Esophagus muscularis mucosa (tissue), 4 donors: ENCODE measurements around the gene KCNK16. TPM values are rescaled to one million over a fixed set of nuclear protein-coding genes. Genes with fewer than 3 reads are reported as not detected.

Experiments
- DNase-seq: peaks from one replicate; pipeline ENCODE4 v3.0.0-alpha.2; 2017; ENCODE audit errors: extremely low spot score
- H3K27ac ChIP-seq, 4 donors: fragments of 200-600 bp; sonication (generic); replicated peaks in 1 of 4; 1 replicate in 3 of 4; 2 replicates in 1 of 4; pipeline ENCODE4 v1.5.1; 2016 to 2019; ENCODE audit warnings: mild to moderate bottlenecking in 1 of 4
- H3K27me3 ChIP-seq, 4 donors: fragments of 200-600 bp; sonication (generic); one replicate each; pipeline versions ENCODE4 v1.5.1 to v1.6.0; 2016 to 2019
- H3K36me3 ChIP-seq, 4 donors: fragments of 200-600 bp; sonication (generic); one replicate each; pipeline ENCODE4 v1.5.1; 2016 to 2019
- H3K4me1 ChIP-seq, 4 donors: fragments of 200-600 bp; sonication (generic); one replicate each; pipeline ENCODE4 v1.5.1; 2016 to 2019
- H3K4me3 ChIP-seq, 4 donors: fragments of 200-600 bp; sonication (generic); 1 replicate in 2 of 4; 2 replicates in 2 of 4; pipeline ENCODE4 v1.5.1; 2016 to 2019; ENCODE audit warnings: mild to moderate bottlenecking in 4 of 4, moderate library complexity in 1 of 4
- H3K9me3 ChIP-seq, 4 donors: fragments of 200-600 bp; sonication (generic); 1 replicate in 3 of 4; 2 replicates in 1 of 4; pipeline ENCODE4 v1.5.1; 2016 to 2019
- EP300 ChIP-seq: sonication (generic); formaldehyde crosslinking; IDR thresholded peaks from one replicate; pipeline ENCODE4 v1.6.1; 2017; ENCODE audit warnings: antibody characterized with exemption
- POLR2A ChIP-seq: fragments of 450-650 bp; IDR thresholded peaks from one replicate; pipeline ENCODE4 v1.6.1; 2017; ENCODE audit warnings: antibody characterized with exemption, moderate library complexity, mild to moderate bottlenecking, low read depth
- POLR2AphosphoS5 ChIP-seq, 2 donors: sonication (generic); formaldehyde crosslinking; IDR thresholded peaks; one replicate each; pipeline ENCODE4 v1.6.1; 2017; ENCODE audit warnings: antibody characterized with exemption in 2 of 2
- WGBS: methylation state at CpG from one replicate; pipeline ENCODE4 v1.1.5; 2018; 5-methylcytosine and 5-hydroxymethylcytosine counted together
- intact Hi-C: fragments of 100-400 bp; cut with DNase I; formaldehyde crosslinking; loops from one replicate; pipeline ENCODE4 v1.15.1; 2023
- total RNA-seq, 4 donors: library from RNA; depleted of rRNA; stranded (reverse); fragments of >200 nt; gene quantifications; one replicate each; pipeline versions ENCODE4 v1.1.0 to v1.2.1, GENCODE V29; 2016
- TF ChIP-seq, protein P1 (sequence below), 3 experiments: fragments of 200-600 bp in 2 of 3; fragments of 450-650 bp in 1 of 3; sonication (generic) in 2 of 3; IDR thresholded peaks; one replicate each; pipeline ENCODE4 v1.5.1; 2017 to 2019; ENCODE audit warnings: antibody characterized with exemption in 3 of 3, mild to moderate bottlenecking in 2 of 3, moderate library complexity in 1 of 3

Gene KCNK16
- total RNA-seq, 4 donors from 2014 or later = not detected

DNA sequence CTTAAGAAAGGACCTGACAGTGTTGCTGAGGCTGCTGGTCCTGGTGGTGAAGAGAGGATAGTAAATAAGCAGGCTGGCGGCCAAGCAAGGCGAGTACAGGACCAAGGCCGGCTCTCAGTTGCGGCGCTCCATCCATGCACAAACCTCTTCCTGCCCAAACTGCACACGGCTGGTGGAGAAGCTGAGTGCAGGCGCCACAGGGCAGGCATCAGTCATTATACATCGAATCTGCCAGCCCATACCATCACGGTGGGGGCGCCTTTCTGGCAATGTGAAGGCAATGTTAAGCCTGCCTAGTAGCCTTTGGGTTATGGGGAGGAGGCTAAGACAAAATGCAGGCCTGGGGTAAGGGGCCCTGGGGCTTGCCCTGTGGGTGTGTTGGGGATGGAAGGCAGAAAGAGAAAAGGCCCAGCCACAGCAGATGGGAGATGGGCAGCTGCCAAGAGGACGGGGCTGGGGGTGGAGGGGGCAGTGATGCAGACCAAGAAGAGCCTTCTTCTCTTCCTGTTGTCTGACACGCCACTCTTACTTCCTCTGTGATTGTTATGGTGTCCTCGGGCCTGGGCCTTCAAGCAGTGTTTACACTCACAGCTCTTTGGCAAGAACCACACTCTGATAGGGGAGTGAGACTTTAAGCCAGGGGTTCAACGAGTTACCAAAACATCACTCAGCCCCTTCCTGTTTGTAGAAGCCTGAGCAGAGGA is 20.3 kb upstream of the KCNK16 start:
- H3K27me3 ChIP-seq = no peaks in the 10 kb centered on the region
- H3K4me3 ChIP-seq = no peak overlapping the region
- H3K36me3 ChIP-seq = no peaks in the 10 kb centered on the region
- 70% methylated on average over 14 of the region's 14 CpGs for WGBS
- TF ChIP-seq, protein P1, sequence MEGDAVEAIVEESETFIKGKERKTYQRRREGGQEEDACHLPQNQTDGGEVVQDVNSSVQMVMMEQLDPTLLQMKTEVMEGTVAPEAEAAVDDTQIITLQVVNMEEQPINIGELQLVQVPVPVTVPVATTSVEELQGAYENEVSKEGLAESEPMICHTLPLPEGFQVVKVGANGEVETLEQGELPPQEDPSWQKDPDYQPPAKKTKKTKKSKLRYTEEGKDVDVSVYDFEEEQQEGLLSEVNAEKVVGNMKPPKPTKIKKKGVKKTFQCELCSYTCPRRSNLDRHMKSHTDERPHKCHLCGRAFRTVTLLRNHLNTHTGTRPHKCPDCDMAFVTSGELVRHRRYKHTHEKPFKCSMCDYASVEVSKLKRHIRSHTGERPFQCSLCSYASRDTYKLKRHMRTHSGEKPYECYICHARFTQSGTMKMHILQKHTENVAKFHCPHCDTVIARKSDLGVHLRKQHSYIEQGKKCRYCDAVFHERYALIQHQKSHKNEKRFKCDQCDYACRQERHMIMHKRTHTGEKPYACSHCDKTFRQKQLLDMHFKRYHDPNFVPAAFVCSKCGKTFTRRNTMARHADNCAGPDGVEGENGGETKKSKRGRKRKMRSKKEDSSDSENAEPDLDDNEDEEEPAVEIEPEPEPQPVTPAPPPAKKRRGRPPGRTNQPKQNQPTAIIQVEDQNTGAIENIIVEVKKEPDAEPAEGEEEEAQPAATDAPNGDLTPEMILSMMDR (IDR thresholded peaks at IDR 0.05) = no peak
- H3K27ac ChIP-seq = no peak overlapping the region
- H3K4me1 ChIP-seq = peaks cover 10 to 36% (median 22%) of the 10 kb centered on the region in 4 donors
- no peak for DNase-seq
- no peaks in the 10 kb centered on the region for H3K9me3 ChIP-seq
- intact Hi-C loops = loop anchor here (10.0 kb wide), 1 partner anchor 1682 kb away; no protein-coding TSS in a partner anchor

DNA sequence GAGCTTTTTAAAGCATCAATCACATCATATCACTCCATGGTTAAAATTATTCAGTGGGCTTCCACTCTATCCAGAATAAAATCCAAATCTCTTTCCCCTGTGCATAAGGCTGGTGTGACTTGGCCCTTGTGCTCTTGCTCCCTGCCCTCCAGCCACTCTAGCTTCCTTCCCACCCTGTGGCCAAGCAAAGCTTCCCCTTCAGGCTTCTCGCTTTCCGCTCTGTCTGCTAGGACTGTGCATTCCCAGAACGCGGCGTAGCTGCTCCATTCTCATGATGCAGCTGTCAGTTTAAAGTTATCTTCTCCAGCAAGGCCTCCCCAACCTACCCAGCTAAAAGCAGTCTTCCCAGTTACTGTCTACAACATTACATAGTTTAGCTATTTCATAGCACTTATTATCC is 19.4 kb upstream of the KCNK16 start:
- no peak overlapping the region for H3K27ac ChIP-seq
- peaks cover 10 to 36% (median 22%) of the 10 kb centered on the region in 4 donors for H3K4me1 ChIP-seq
- no peak for DNase-seq
- no peaks in the 10 kb centered on the region for H3K36me3 ChIP-seq
- H3K27me3 ChIP-seq = no peaks in the 10 kb centered on the region
- TF ChIP-seq, protein P1 (IDR thresholded peaks at IDR 0.05) = no peak
- TF ChIP-seq POLR2AphosphoS5 (IDR thresholded peaks at IDR 0.05) (no peak), POLR2A (no peak), EP300 (no peak)
- 87% methylated on average over 5 of the region's 5 CpGs for WGBS
- H3K9me3 ChIP-seq = no peaks in the 10 kb centered on the region
- H3K4me3 ChIP-seq = no peak overlapping the region
- intact Hi-C loops = loop anchor here (10.0 kb wide), 1 partner anchor 1683 kb away; no protein-coding TSS in a partner anchor

GRCh38 chr6:39341352-39341751 is 18.9 kb upstream of the KCNK16 start:
- H3K9me3 ChIP-seq = no peaks in the 10 kb centered on the region
- 81% methylated on average over 3 of the region's 3 CpGs for WGBS
- DNase-seq = no peak
- H3K36me3 ChIP-seq = no peaks in the 10 kb centered on the region
- intact Hi-C loops = loop anchor here (10.0 kb wide), 1 partner anchor 1683 kb away; no protein-coding TSS in a partner anchor
- H3K4me3 ChIP-seq = no peak overlapping the region
- peaks cover 10 to 36% (median 22%) of the 10 kb centered on the region in 4 donors for H3K4me1 ChIP-seq
- TF ChIP-seq, protein P1 (IDR thresholded peaks at IDR 0.05) = no peak
- no peak for TF ChIP-seq POLR2AphosphoS5 (IDR thresholded peaks at IDR 0.05)
- no peak for TF ChIP-seq EP300
- no peak overlapping the region for H3K27ac ChIP-seq
- no peaks in the 10 kb centered on the region for H3K27me3 ChIP-seq

DNA sequence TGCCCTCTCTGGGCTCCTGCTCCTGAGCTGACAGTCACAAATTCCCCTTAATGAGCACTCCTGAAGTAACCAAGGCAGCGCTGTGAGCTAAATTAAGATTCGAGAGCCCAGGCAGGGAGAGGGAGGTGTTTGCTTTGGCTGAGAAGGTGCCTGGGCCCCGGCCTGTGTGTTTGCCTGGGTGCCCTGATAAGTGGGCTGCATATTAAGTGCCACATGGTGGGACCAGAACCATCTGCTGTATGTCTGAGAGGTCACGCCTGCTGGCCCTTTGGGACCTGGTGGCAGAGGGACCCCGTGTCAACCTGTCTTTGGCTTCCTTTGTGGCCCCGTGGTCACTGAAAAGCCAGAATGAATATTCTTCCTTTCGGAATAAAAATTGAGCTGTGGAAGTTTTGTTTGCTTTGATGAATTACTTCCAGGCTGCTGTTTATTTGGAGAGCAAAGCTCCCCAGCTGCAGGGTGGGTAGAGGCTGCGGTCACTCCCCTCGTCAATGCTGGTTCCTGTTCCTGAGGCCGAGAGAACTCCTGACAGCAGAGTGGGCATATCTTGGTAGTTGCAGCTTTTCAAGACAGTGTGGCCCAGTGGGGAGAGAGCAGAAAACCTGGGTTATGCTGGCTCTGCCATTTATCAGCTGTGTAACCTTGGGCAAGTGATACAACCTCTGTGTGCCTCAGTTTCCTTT is 17.5 kb upstream of the KCNK16 start:
- intact Hi-C loops = loop anchor here (10.0 kb wide), 1 partner anchor 1685 kb away; no protein-coding TSS in a partner anchor
- TF ChIP-seq, protein P1 (IDR thresholded peaks at IDR 0.05) = no peak
- no peak for TF ChIP-seq EP300
- TF ChIP-seq POLR2AphosphoS5 (IDR thresholded peaks at IDR 0.05) = no peak
- no peak for TF ChIP-seq POLR2A
- no peaks in the 10 kb centered on the region for H3K27me3 ChIP-seq
- H3K4me3 ChIP-seq = no peak overlapping the region
- WGBS = 15% methylated on average over 8 of the region's 10 CpGs
- H3K9me3 ChIP-seq = no peaks in the 10 kb centered on the region
- H3K4me1 ChIP-seq = peaks cover 10 to 36% (median 22%) of the 10 kb centered on the region in 4 donors
- H3K27ac ChIP-seq = peak overlapping the region in 2 of 4 donors; percentile 26 to 43
- no peaks in the 10 kb centered on the region for H3K36me3 ChIP-seq
- no peak for DNase-seq
